Ishikawa (cell line): ENCODE results near the gene CHRNB1.

Source experiments
- CEBPB ChIP-seq: IDR thresholded peaks from 2 replicates; pipeline ENCODE4 v1.6.1; 2012
- CREB1 ChIP-seq: IDR thresholded peaks from 2 replicates; pipeline ENCODE4 v1.6.1; 2012; ENCODE audit warnings: low read depth
- EGR1 ChIP-seq: IDR thresholded peaks from 2 replicates; pipeline ENCODE4 v1.6.1; 2012
- EP300 ChIP-seq: IDR thresholded peaks from 2 replicates; pipeline ENCODE4 v1.6.1; 2012; ENCODE audit warnings: borderline replicate concordance
- FOXM1 ChIP-seq: IDR thresholded peaks from 2 replicates; pipeline ENCODE4 v1.6.1; 2012; ENCODE audit warnings: low read depth, borderline replicate concordance
- NFIC ChIP-seq: IDR thresholded peaks from 2 replicates; pipeline ENCODE4 v1.6.1; 2012
- RAD21 ChIP-seq: IDR thresholded peaks from 2 replicates; pipeline ENCODE4 v1.6.1; 2012; ENCODE audit warnings: low read depth
- REST ChIP-seq: IDR thresholded peaks from 2 replicates; pipeline ENCODE4 v1.6.1; 2012; ENCODE audit warnings: low read depth, mild to moderate bottlenecking
- TAF1 ChIP-seq: IDR thresholded peaks from 2 replicates; pipeline ENCODE4 v1.6.1; 2012; ENCODE audit warnings: low read depth, mild to moderate bottlenecking
- TCF12 ChIP-seq: IDR thresholded peaks from 2 replicates; pipeline ENCODE4 v1.6.1; 2012; ENCODE audit warnings: low read depth
- TEAD4 ChIP-seq: IDR thresholded peaks from 2 replicates; pipeline ENCODE4 v1.6.1; 2012
- YY1 ChIP-seq: IDR thresholded peaks from 2 replicates; pipeline ENCODE4 v1.6.1; 2012; ENCODE audit warnings: low read depth
- ZBTB7A ChIP-seq: IDR thresholded peaks from 2 replicates; pipeline ENCODE4 v1.6.1; 2012; ENCODE audit warnings: low read depth
- TF ChIP-seq, protein P1 (sequence below): IDR thresholded peaks from 2 replicates; pipeline ENCODE4 v1.6.1; 2012
- TF ChIP-seq, protein P2 (sequence below): IDR thresholded peaks from 2 replicates; pipeline ENCODE4 v1.6.1; 2012

The CHRNB1 gene

GRCh38 chr17:7406235-7406825 lies 38.5 kb upstream of the CHRNB1 start:
- TF ChIP-seq YY1 = no peak
- TF ChIP-seq, protein P1, sequence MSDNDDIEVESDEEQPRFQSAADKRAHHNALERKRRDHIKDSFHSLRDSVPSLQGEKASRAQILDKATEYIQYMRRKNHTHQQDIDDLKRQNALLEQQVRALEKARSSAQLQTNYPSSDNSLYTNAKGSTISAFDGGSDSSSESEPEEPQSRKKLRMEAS = no peak
- no peak for TF ChIP-seq ZBTB7A
- TF ChIP-seq EP300 = no peak
- TF ChIP-seq, protein P2, sequence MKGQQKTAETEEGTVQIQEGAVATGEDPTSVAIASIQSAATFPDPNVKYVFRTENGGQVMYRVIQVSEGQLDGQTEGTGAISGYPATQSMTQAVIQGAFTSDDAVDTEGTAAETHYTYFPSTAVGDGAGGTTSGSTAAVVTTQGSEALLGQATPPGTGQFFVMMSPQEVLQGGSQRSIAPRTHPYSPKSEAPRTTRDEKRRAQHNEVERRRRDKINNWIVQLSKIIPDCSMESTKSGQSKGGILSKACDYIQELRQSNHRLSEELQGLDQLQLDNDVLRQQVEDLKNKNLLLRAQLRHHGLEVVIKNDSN = no peak
- no peak for TF ChIP-seq NFIC
- no peak for TF ChIP-seq REST
- no peak for TF ChIP-seq CREB1
- no peak for TF ChIP-seq TEAD4

- TF ChIP-seq TEAD4 (no peak), EGR1 (no peak), ZBTB7A (no peak), FOXM1 (no peak), EP300 (no peak), NFIC (no peak)
- TF ChIP-seq, protein P1 = no peak
Observed at GRCh38 chr17:7407082-7407481, 37.8 kb upstream of the CHRNB1 start.

DNA sequence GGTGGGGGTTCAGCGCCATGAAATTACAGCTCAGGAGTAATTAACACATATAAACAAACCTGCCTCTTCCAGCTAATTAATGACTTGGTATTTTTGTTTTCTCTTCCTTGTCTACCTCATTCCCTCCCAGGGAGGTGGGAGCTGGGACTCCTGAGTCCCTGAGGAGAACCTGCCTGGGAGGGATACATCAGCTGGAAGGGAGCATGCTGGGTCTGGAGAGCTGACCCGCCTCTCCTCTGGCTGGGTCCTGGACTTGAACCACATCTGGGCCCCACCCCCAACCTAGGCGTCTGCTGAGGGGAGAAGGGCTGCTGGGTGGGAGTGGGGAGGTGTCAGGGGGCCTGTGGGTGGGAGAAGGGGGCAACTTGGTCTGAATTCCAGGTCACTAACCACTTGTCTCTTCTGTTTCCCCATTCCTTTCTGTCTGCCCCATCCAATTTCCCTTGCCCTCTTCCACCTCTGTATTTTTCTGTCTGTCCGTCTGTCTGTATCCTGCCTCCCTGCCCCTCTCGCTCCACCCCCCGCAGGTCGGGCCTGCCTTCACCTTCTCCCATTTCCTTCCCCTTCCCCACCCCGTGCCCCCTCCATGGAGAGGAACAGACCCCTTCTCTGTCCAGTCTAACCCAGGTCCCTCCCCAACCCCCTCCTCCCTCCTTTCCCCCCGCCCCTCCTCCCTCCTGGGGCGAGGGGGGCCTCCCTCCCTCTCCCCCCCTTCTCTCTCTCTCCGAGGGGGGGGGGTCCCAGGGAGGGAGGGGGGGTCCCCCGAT lies 37.2 kb upstream of the CHRNB1 start, which contains the start of gene NLGN2:
NLGN2 (plus strand) TSS at position 361 of the 767 bp plus-strand sequence. CDS start 411 bp downstream, outside the sequence.
- TF ChIP-seq CREB1 = no peak
- no peak for TF ChIP-seq RAD21
- TF ChIP-seq TCF12 = no peak
- no peak for TF ChIP-seq YY1
- TF ChIP-seq EGR1 = no peak
- no peak for TF ChIP-seq CEBPB
- no peak for TF ChIP-seq TAF1
- TF ChIP-seq, protein P1 = no peak
- no peak for TF ChIP-seq ZBTB7A
- TF ChIP-seq, protein P2 = no peak
- no peak for TF ChIP-seq FOXM1
- no peak for TF ChIP-seq NFIC

- TF ChIP-seq, protein P1 = no peak
- TF ChIP-seq TCF12 (no peak), NFIC (no peak), ZBTB7A (no peak), YY1 (no peak), RAD21 (no peak), EP300 (no peak), TAF1 (no peak), REST (no peak), CREB1 (no peak), TEAD4 (no peak), EGR1 (no peak), FOXM1 (no peak), CEBPB (no peak)
- TF ChIP-seq, protein P2 = no peak
Observed at GRCh38 chr17:7408252-7408727, 36.6 kb upstream of the CHRNB1 start.

GRCh38 chr17:7408863-7409262 lies 36.0 kb upstream of the CHRNB1 start:
- no peak for TF ChIP-seq RAD21
- TF ChIP-seq CREB1 = no peak
- TF ChIP-seq REST = no peak
- TF ChIP-seq TEAD4 = no peak
- no peak for TF ChIP-seq TCF12
- no peak for TF ChIP-seq ZBTB7A
- no peak for TF ChIP-seq CEBPB
- TF ChIP-seq TAF1 = no peak
- TF ChIP-seq, protein P2 = no peak
- TF ChIP-seq EP300 = no peak
- TF ChIP-seq, protein P1 = no peak
- no peak for TF ChIP-seq YY1
- no peak for TF ChIP-seq NFIC
- TF ChIP-seq FOXM1 = no peak
- TF ChIP-seq EGR1 = no peak
